ENCODE results near the gene SNAI3. TPM values are rescaled to one million over a fixed set of nuclear protein-coding genes. Genes with fewer than 3 reads are reported as not detected.

SNAI3 gene
- total and polyA plus RNA-seq, 2 of the 8 experiments (the other 6 are each of a cell fraction or from before 2014, with no cell fraction given): 8.5 to 13.3 TPM

GRCh38 chr16:88649195-88649923 is 36.9 kb downstream of the SNAI3 start:
- CTCF ChIA-PET (ENCODE audit: partially characterized antibody): interaction anchor here (0.6 to 2.5 kb wide), 7 partner anchors 10 to 50 kb away, joined by 3 to 13 read pairs (median 3); no protein-coding TSS in a partner anchor

More at GRCh38 chr16:88649195-88649923, 36.9 kb downstream of the SNAI3 start:
- DNase-seq (ENCODE audit: low read depth in 1 of 2, low spot score in 2 of 2) (no peak), FAIRE-seq (no peak)
- Histone ChIP-seq H2BK20ac (ENCODE audit: low read length) (no peak overlapping the region), H3K4me3 (ENCODE audit: extremely low read depth in 1 of 4, insufficient read depth in 2 of 4, low read depth in 3 of 4, low read length in 4 of 4) (peak overlapping the region; percentile 69 to 95 (median 78); a peak in 7 of 8 replicates), H3K27ac (ENCODE audit: low read depth, low read length) (no peak overlapping the region), H3K56ac (replicated peaks; ENCODE audit: insufficient read length, low read depth, low read length) (no peak overlapping the region), H3K23me2 (ENCODE audit: low read depth, low read length) (peaks cover 10% of the 10 kb centered on the region; the same call in 1 of the 2 replicates), H3K18ac (ENCODE audit: extremely low read depth, low read length) (no peak overlapping the region), H3K4me1 (replicated peaks in 1 of 4; ENCODE audit: control insufficient read depth in 3 of 4, insufficient read depth in 4 of 4, low read length in 3 of 4) (peaks cover 0 to 11% (median 7%) of the 10 kb centered on the region in 4 experiments; a peak in 5 of 7 replicates), H4K20me1 (replicated peaks in 1 of 2; ENCODE audit: control insufficient read depth in 1 of 2, insufficient read depth in 2 of 2, low read length in 2 of 2) (peaks cover 2 to 13% of the 10 kb centered on the region in 2 experiments), H3K4ac (replicated peaks; ENCODE audit: insufficient read length, low read depth, low read length) (no peak overlapping the region), H2AFZ (ENCODE audit: low read length) (no peak overlapping the region), H3K36me3 (ENCODE audit: control insufficient read depth in 2 of 4, insufficient read depth in 4 of 4, low read length in 3 of 4) (peaks cover 0 to 7% (median 0%) of the 10 kb centered on the region in 4 experiments; a peak in 3 of 8 replicates), H3K79me1 (ENCODE audit: low read depth, low read length) (peaks cover 8% of the 10 kb centered on the region), H4K8ac (ENCODE audit: extremely low read depth, insufficient read depth, low read length) (no peak overlapping the region; the same call in none of the 2 replicates), H3K9me3 (ENCODE audit: insufficient read depth in 2 of 2, low read depth in 1 of 2, low read length in 1 of 2) (no peaks in the 10 kb centered on the region), H4K91ac (replicated peaks; ENCODE audit: insufficient read length, low read length) (peak overlapping the region; percentile 13), H3K9ac (replicated peaks in 1 of 4; ENCODE audit: extremely low read depth in 1 of 4, low read depth in 3 of 4, low read length in 3 of 4) (no peak overlapping the region; a peak in 1 of 7 replicates), H2AK5ac (ENCODE audit: low read depth, low read length) (no peak overlapping the region), H2BK120ac (replicated peaks; ENCODE audit: low read depth, low read length) (no peak overlapping the region), H4K5ac (ENCODE audit: insufficient read length, low read depth, low read length) (no peak overlapping the region), H3K14ac (ENCODE audit: insufficient read length) (no peak overlapping the region), H2BK12ac (ENCODE audit: low read depth, low read length) (no peak overlapping the region), H2BK5ac (ENCODE audit: low read depth, low read length) (no peak overlapping the region), H3K27me3 (replicated peaks in 1 of 4; ENCODE audit: control insufficient read depth in 3 of 4, extremely low read depth in 1 of 4, insufficient read depth in 3 of 4, low read length in 3 of 4) (no peaks in the 10 kb centered on the region), H2BK15ac (ENCODE audit: low read length) (no peak overlapping the region), H3K4me2 (ENCODE audit: insufficient read depth in 1 of 2, low read depth in 2 of 2, low read length in 2 of 2) (peak overlapping the region; percentile 80 to 92), H3K23ac (ENCODE audit: insufficient read length) (no peak overlapping the region), H3K79me2 (ENCODE audit: control insufficient read depth in 1 of 2, insufficient read depth in 2 of 2, low read length in 2 of 2) (no peaks in the 10 kb centered on the region; a peak in 1 of 4 replicates)
- WGBS, 2 experiments (ENCODE audit: extremely low coverage in 1 of 2, insufficient coverage in 1 of 2, insufficient read length in 1 of 2, insufficient replicate concordance in 2 of 2, low coverage in 1 of 2, low lambda C conversion rate in 2 of 2, missing lambda C conversion rate in 1 of 2): 83% methylated on average over 18 of the region's 20 CpGs; no CpG with 5 or more reads in 1 of the 2 experiments
- no peak for TF ChIP-seq JUND (IDR thresholded peaks at IDR 0.05; ENCODE audit: low read length)
- no peak for TF ChIP-seq POLR2A (IDR thresholded peaks at IDR 0.05; ENCODE audit: control extremely low read depth in 1 of 2, low read depth in 2 of 2, low read length in 2 of 2)
- TF ChIP-seq SUZ12 (IDR thresholded peaks at IDR 0.05; ENCODE audit: low read length): no peak
- TF ChIP-seq TAF1 (IDR thresholded peaks at IDR 0.05; ENCODE audit: low read depth, low read length): no peak
- no peak for TF ChIP-seq TAF7 (optimal IDR thresholded peaks at IDR 0.05; ENCODE audit: borderline replicate concordance, low read depth, low read length)
- no peak for TF ChIP-seq GTF2F1 (IDR thresholded peaks at IDR 0.05; ENCODE audit: borderline replicate concordance, low read depth, low read length)
- no peak for TF ChIP-seq CEBPB (IDR thresholded peaks at IDR 0.05; ENCODE audit: low read depth, low read length)
- no peak for TF ChIP-seq SRF (IDR thresholded peaks at IDR 0.05; ENCODE audit: low read depth, low read length)
- TF ChIP-seq SP2 (IDR thresholded peaks at IDR 0.05; ENCODE audit: low read length): no peak
- POLR2A ChIA-PET (ENCODE audit: partially characterized antibody): interaction anchor here (0.7 to 4.9 kb wide), 10 partner anchors 10 to 79 kb away, joined by 3 to 35 read pairs (median 4); partner anchors contain the start of genes IL17C, MVD and ZC3H18

Data from H1 (cell line).